HepG2 (cell line): ENCODE results near the gene TMEM235. TPM values are rescaled to one million over a fixed set of nuclear protein-coding genes. Genes with fewer than 3 reads are reported as not detected.

ENCODE experiments used
- ATAC-seq: fragments of 200-7000 bp; cut with Tn5 transposase; 3 replicates; pipeline ENCODE4 v1.9.1; 2020; ENCODE audit warnings: mild to moderate bottlenecking, moderate library complexity
- BruUV-seq: library from RNA; stranded (reverse); fragments of 400-500 nt; replicated peaks from 2 replicates; lab custom pipeline; 2021; lab: Mats Ljungman, UMichigan
- CTCF ChIA-PET: fragments of 300-600 bp; formaldehyde crosslinking; extraction: SDS; loops from one replicate; lab custom pipeline; 2021; ENCODE audit warnings: low total read pairs, inconsistent platforms, low intra/inter-chr PET ratio; lab: Yijun Ruan, JAX
- POLR2A ChIA-PET: fragments of 350-600 bp; sonication (Branson Sonifier 250); formaldehyde crosslinking; loops from one replicate; lab custom pipeline; 2020; ENCODE audit warnings: antibody characterized with exemption, inconsistent platforms; lab: Yijun Ruan, JAX
- DNase-seq: peaks from one replicate; pipeline ENCODE4 v3.0.0-alpha.2; 2015; ENCODE audit warnings: low spot score
- FAIRE-seq: peaks from 3 replicates; lab custom pipeline; 2011; peaks lifted over from hg19 to GRCh38; lab: Jason Lieb, UNC
- H2AFZ ChIP-seq: one replicate; pipeline ENCODE4 v1.6.1; 2011; ENCODE audit warnings: low read length, inconsistent platforms
- H3K27ac ChIP-seq: fragments of 300-600 bp; 3 replicates; pipeline ENCODE4 v1.8.0; 2011; ENCODE audit warnings: mixed run types, mild to moderate bottlenecking, mixed read lengths, low read length, inconsistent platforms; ENCODE audit not compliant: insufficient read depth; ENCODE audit errors: extremely low read length
- H3K27me3 ChIP-seq, 2 experiments: fragments of 200-600 bp in 1 of 2; 2 replicates in 1 of 2; 3 replicates in 1 of 2; pipeline versions ENCODE4 v1.6.0 to v1.8.0; 2011; ENCODE audit warnings: low read length in 2 of 2, mild to moderate bottlenecking in 2 of 2, moderate library complexity in 2 of 2, inconsistent platforms in 1 of 2; ENCODE audit not compliant: insufficient read depth in 2 of 2, control insufficient read depth in 1 of 2
- H3K36me3 ChIP-seq, 2 experiments: fragments of 200-600 bp in 1 of 2; replicated peaks in 1 of 2; 2 replicates in 1 of 2; 3 replicates in 1 of 2; pipeline versions ENCODE4 v1.5.1 to v1.8.0; 2011; ENCODE audit warnings: low read length in 2 of 2, inconsistent platforms in 1 of 2; ENCODE audit not compliant: insufficient read depth in 2 of 2, control insufficient read depth in 1 of 2
- H3K4me1 ChIP-seq: 2 replicates; pipeline ENCODE4 v1.5.1; 2012; ENCODE audit warnings: low read length, inconsistent platforms; ENCODE audit not compliant: insufficient read depth
- H3K4me2 ChIP-seq: 2 replicates; pipeline ENCODE4 v1.6.0; 2011; ENCODE audit warnings: low read depth, low read length, inconsistent platforms
- H3K4me3 ChIP-seq, 3 experiments: fragments of 200-600 bp in 1 of 3; sonication (generic), shearing (Covaris generic) in 1 of 3; replicated peaks in 1 of 3; 2 replicates each; pipeline ENCODE4 v1.5.1; 2011 to 2016; ENCODE audit warnings: low read length in 3 of 3, inconsistent platforms in 2 of 3, low read depth in 2 of 3, mild to moderate bottlenecking in 2 of 3, control low read depth in 1 of 3, mixed read lengths in 1 of 3; ENCODE audit not compliant: insufficient read depth in 1 of 3
- H3K79me2 ChIP-seq: one replicate; pipeline ENCODE4 v1.6.1; 2011; ENCODE audit warnings: low read length, inconsistent platforms; ENCODE audit not compliant: insufficient read depth
- H3K9ac ChIP-seq: 2 replicates; pipeline ENCODE4 v1.6.0; 2011; ENCODE audit warnings: mild to moderate bottlenecking, low read depth, low read length, inconsistent platforms; ENCODE audit not compliant: insufficient read depth
- H3K9me3 ChIP-seq: 2 replicates; pipeline ENCODE4 v1.5.1; 2012; ENCODE audit warnings: mild to moderate bottlenecking, low read length
- H4K20me1 ChIP-seq: 2 replicates; pipeline ENCODE4 v1.6.0; 2011; ENCODE audit warnings: inconsistent platforms, mild to moderate bottlenecking, low read length, moderate library complexity; ENCODE audit not compliant: insufficient read depth
- ARNT2 ChIP-seq: sonication (generic); formaldehyde crosslinking; IDR thresholded peaks from 2 replicates; pipeline ENCODE4 v1.8.0; 2022; ENCODE audit warnings: mild to moderate bottlenecking, low read depth, missing genetic modification reagents, moderate library complexity
- GABPB1 ChIP-seq: IDR thresholded peaks from 2 replicates; pipeline ENCODE4 v1.6.1; 2016; ENCODE audit warnings: mild to moderate bottlenecking, missing genetic modification reagents, moderate library complexity, missing compliant biosample characterization
- ISL2 ChIP-seq: sonication (generic); formaldehyde crosslinking; IDR thresholded peaks from 2 replicates; pipeline ENCODE4 v1.5.0; 2020; ENCODE audit warnings: missing genetic modification reagents
- MAFG ChIP-seq: sonication (generic); formaldehyde crosslinking; IDR thresholded peaks from 2 replicates; pipeline ENCODE4 v1.5.1; 2020; ENCODE audit warnings: mild to moderate bottlenecking, missing genetic modification reagents
- NBN ChIP-seq: fragments of 450-650 bp; conservative IDR thresholded peaks from 2 replicates; pipeline ENCODE4 v1.6.1; 2017
- PAX8 ChIP-seq: sonication (generic); formaldehyde crosslinking; IDR thresholded peaks from 2 replicates; pipeline ENCODE4 v1.8.0; 2022; ENCODE audit warnings: mild to moderate bottlenecking, missing genetic modification reagents, borderline replicate concordance
- SOX6 ChIP-seq, 2 experiments: fragments of 450-650 bp in 1 of 2; sonication (generic) in 1 of 2; formaldehyde crosslinking in 1 of 2; IDR thresholded peaks; 2 replicates each; pipeline versions ENCODE4 v1.4.0 to v1.6.1; 2017 to 2020; ENCODE audit warnings: antibody characterized with exemption in 1 of 2, mild to moderate bottlenecking in 1 of 2, missing genetic modification reagents in 1 of 2
- ZBTB7A ChIP-seq: sonication (generic); formaldehyde crosslinking; IDR thresholded peaks from 2 replicates; pipeline ENCODE4 v1.8.0; 2022; ENCODE audit warnings: mild to moderate bottlenecking, missing genetic modification reagents
- ZMYM4 ChIP-seq: sonication (generic); formaldehyde crosslinking; IDR thresholded peaks from 2 replicates; pipeline ENCODE4 v1.8.1; 2023; ENCODE audit warnings: mild to moderate bottlenecking, missing genetic modification reagents
- ZNF143 ChIP-seq: sonication (generic); formaldehyde crosslinking; IDR thresholded peaks from 2 replicates; pipeline ENCODE4 v1.4.0; 2020; ENCODE audit warnings: missing genetic modification reagents
- ZNF263 ChIP-seq: sonication (generic); formaldehyde crosslinking; IDR thresholded peaks from 2 replicates; pipeline ENCODE4 v1.4.0; 2020; ENCODE audit warnings: missing genetic modification reagents
- ZNF274 ChIP-seq: sonication (generic); formaldehyde crosslinking; IDR thresholded peaks from 2 replicates; pipeline ENCODE4 v1.5.1; 2020; ENCODE audit warnings: mild to moderate bottlenecking, missing genetic modification reagents
- ZNF3 ChIP-seq: IDR thresholded peaks from 2 replicates; pipeline ENCODE4 v1.7.0; 2017; ENCODE audit warnings: inconsistent platforms
- ZNF660 ChIP-seq: sonication (generic); formaldehyde crosslinking; IDR thresholded peaks from 2 replicates; pipeline ENCODE4 v1.5.1; 2020; ENCODE audit warnings: mild to moderate bottlenecking, low read depth, missing genetic modification reagents, borderline replicate concordance
- ZNF75D ChIP-seq: sonication (generic); formaldehyde crosslinking; IDR thresholded peaks from 2 replicates; pipeline ENCODE4 v1.8.1; 2023; ENCODE audit warnings: missing genetic modification reagents, mild to moderate bottlenecking, borderline replicate concordance
- ZNF766 ChIP-seq: sonication (generic); formaldehyde crosslinking; IDR thresholded peaks from 2 replicates; pipeline ENCODE4 v1.5.0; 2020; ENCODE audit warnings: missing genetic modification reagents, borderline replicate concordance
- ZNF891 ChIP-seq: sonication (generic); formaldehyde crosslinking; IDR thresholded peaks from 2 replicates; pipeline ENCODE4 v1.5.0; 2020; ENCODE audit warnings: mild to moderate bottlenecking, missing genetic modification reagents
- WGBS: methylation state at CpG from one replicate; pipeline ENCODE4 v1.1.6; 2017; ENCODE audit warnings: low lambda C conversion rate; 5-methylcytosine and 5-hydroxymethylcytosine counted together
- in situ Hi-C: cut with HindIII; loops from 2 replicates; pipeline ENCODE4 v1.10.0; 2017; ENCODE audit warnings: low pct_unique_long_range_greater_than_20kb; ENCODE audit not compliant: extremely low pct_ligation_motif_present
- intact Hi-C: fragments of 100-400 bp; cut with micrococcal nuclease; formaldehyde crosslinking; loops from one replicate; pipeline ENCODE4 v1.10.0; 2022; ENCODE audit not compliant: unreplicated experiment
- polyA plus RNA-seq, 8 experiments: library from polyadenylated mRNA; depleted of rRNA in 3 of 8; stranded (reverse) in 7 of 8; unstranded in 1 of 8; fragments of >200 nt; fragmentation: Illumina TruSeq in 4 of 8; extraction: Trizol in 4 of 8; gene quantifications; 2 replicates each; pipeline versions ENCODE4 v1.2.1 to v1.2.3, GENCODE V29; 2011 to 2016; ENCODE audit warnings: low read depth in 4 of 8, missing spikeins in 1 of 8, mixed read lengths in 1 of 8; ENCODE audit not compliant: insufficient read depth in 1 of 8
- total RNA-seq, 5 experiments: library from RNA; depleted of rRNA; stranded (reverse); fragments of >200 nt; fragmentation: Illumina TruSeq; extraction: Trizol; gene quantifications; 2 replicates each; pipeline ENCODE4 v1.2.3, GENCODE V29; 2016; ENCODE audit warnings: low read depth in 1 of 5
- TF ChIP-seq, protein P1 (sequence below): sonication (generic); formaldehyde crosslinking; IDR thresholded peaks from 2 replicates; pipeline ENCODE4 v1.4.0; 2020; ENCODE audit warnings: mild to moderate bottlenecking, missing genetic modification reagents
- TF ChIP-seq, protein P2 (sequence below): sonication (generic); formaldehyde crosslinking; conservative IDR thresholded peaks from 2 replicates; pipeline ENCODE4 v1.8.0; 2022; ENCODE audit warnings: low read depth, missing genetic modification reagents

Gene TMEM235
- total and polyA plus RNA-seq, 2 of the 13 experiments (the other 11 are each of a cell fraction or from before 2014, with no cell fraction given) = not detected

DNA sequence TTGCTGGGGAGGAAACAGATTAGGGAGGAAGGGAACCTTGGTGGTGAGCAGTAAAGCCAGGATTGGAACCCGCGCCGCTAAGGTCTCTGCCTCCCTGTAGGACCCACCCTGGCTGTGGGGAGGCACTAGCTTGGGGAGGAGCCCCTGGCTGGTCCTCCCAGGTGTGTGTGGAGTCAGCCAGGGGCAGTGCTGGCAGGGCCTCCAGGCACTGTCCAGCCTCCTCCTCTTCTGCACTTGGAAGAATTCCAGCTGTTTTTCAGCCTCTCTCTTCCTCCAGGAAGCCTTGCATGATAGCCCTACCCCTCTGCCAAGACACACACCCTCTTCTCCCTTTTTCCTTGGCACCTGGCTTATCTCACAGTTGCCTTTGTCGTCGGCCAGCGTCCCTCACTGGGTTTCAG, 34.8 kb downstream of the TMEM235 start:
- in situ Hi-C loops = no loop called here
- Histone ChIP-seq H3K27ac (no peak overlapping the region), H3K79me2 (no peaks in the 10 kb centered on the region), H3K9me3 (no peaks in the 10 kb centered on the region), H2AFZ (no peak overlapping the region), H3K36me3 (no peaks in the 10 kb centered on the region), H3K9ac (no peak overlapping the region), H3K27me3 (peaks cover 27 to 75% of the 10 kb centered on the region in 2 experiments), H3K4me3 (no peak overlapping the region), H3K4me2 (no peak overlapping the region), H3K4me1 (peaks cover 66% of the 10 kb centered on the region)
- ATAC-seq (no peak), DNase-seq (no peak), FAIRE-seq (no peak)
- ChIA-PET POLR2A (no interaction called here), CTCF (no interaction called here)
- no TSS peak for BruUV-seq
- no peak for TF ChIP-seq ZNF660
- 0 out of 2 replicates have a peak, but pooled peaks have one; percentile 26 for TF ChIP-seq ZNF263
- TF ChIP-seq, protein P1, sequence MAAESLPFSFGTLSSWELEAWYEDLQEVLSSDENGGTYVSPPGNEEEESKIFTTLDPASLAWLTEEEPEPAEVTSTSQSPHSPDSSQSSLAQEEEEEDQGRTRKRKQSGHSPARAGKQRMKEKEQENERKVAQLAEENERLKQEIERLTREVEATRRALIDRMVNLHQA (CRISPR knock-in tag) = no peak
- TF ChIP-seq, protein P2, sequence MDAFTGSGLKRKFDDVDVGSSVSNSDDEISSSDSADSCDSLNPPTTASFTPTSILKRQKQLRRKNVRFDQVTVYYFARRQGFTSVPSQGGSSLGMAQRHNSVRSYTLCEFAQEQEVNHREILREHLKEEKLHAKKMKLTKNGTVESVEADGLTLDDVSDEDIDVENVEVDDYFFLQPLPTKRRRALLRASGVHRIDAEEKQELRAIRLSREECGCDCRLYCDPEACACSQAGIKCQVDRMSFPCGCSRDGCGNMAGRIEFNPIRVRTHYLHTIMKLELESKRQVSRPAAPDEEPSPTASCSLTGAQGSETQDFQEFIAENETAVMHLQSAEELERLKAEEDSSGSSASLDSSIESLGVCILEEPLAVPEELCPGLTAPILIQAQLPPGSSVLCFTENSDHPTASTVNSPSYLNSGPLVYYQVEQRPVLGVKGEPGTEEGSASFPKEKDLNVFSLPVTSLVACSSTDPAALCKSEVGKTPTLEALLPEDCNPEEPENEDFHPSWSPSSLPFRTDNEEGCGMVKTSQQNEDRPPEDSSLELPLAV = no peak
- no peak for TF ChIP-seq ZBTB7A
- TF ChIP-seq, all 625 proteins: peak for 1
- intact Hi-C loops = no loop called here
- no peaks in the 10 kb centered on the region for H4K20me1 ChIP-seq
- WGBS = 46% methylated on average over 6 of the region's 6 CpGs

DNA sequence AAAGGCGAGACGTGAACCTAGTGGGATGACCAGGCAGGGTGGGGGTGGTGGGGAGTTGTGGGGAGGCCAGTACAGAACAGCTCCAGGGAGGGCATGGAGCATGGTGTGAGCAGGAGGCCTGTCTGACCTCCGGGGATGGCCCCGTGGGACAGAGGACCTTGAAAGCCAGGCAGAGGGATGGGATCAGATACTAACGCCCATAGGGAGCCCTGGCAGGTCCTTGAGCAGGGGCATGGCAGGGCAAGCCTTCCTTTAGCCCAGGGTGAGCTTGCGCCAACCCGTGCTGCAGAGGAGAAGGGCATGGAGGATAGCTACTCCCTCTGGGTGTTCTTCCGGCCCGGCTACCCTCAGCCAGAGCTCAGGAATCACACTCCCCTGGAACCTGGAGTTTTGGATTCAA, 35.3 kb downstream of the TMEM235 start:
- POLR2A ChIA-PET = no interaction called here
- no peak overlapping the region for H3K27ac ChIP-seq
- H2AFZ ChIP-seq = no peak overlapping the region
- DNase-seq (no peak), FAIRE-seq (no peak), ATAC-seq (no peak)
- H3K79me2 ChIP-seq = no peaks in the 10 kb centered on the region
- 37% methylated on average over 8 of the region's 9 CpGs for WGBS
- no TSS peak for BruUV-seq
- no peaks in the 10 kb centered on the region for H3K36me3 ChIP-seq
- no peak overlapping the region for H3K4me3 ChIP-seq
- intact Hi-C loops (no loop called here), in situ Hi-C loops (no loop called here)
- H3K9me3 ChIP-seq = no peaks in the 10 kb centered on the region
- no peak overlapping the region for H3K4me2 ChIP-seq
- peaks cover 32 to 80% of the 10 kb centered on the region in 2 experiments for H3K27me3 ChIP-seq
- H3K9ac ChIP-seq = no peak overlapping the region
- no peaks in the 10 kb centered on the region for H4K20me1 ChIP-seq
- CTCF ChIA-PET = no interaction called here
- no peak for TF ChIP-seq SOX6 (IDR thresholded peaks at IDR 0.05)
- no peak for TF ChIP-seq SOX6 (CRISPR knock-in tag; IDR thresholded peaks at IDR 0.05)
- no peak for TF ChIP-seq ZNF274 (CRISPR knock-in tag)
- no peak for TF ChIP-seq ZNF143 (CRISPR knock-in tag)
- no peak for TF ChIP-seq PAX8
- no peak for TF ChIP-seq MAFG (CRISPR knock-in tag)
- no peak for TF ChIP-seq ZNF75D (CRISPR knock-in tag)
- TF ChIP-seq ARNT2 (CRISPR knock-in tag) = no peak
- no peak for TF ChIP-seq ZNF891 (CRISPR knock-in tag)
- TF ChIP-seq NBN = no peak
- no peak for TF ChIP-seq GABPB1 (CRISPR knock-in tag)
- no peak for TF ChIP-seq ZNF766
- TF ChIP-seq ZNF3 = no peak
- no peak for TF ChIP-seq ISL2
- no peak for TF ChIP-seq ZMYM4 (CRISPR knock-in tag)
- TF ChIP-seq, all 625 proteins: peak for 0
- H3K4me1 ChIP-seq = peaks cover 65% of the 10 kb centered on the region
